Measurements from ENCODE around the gene SMAP1.
"Not testable (repeated sequence)": the region's sequence is repeated elsewhere in the genome, so short reads cannot be mapped to it uniquely, and the experiment has no call there.

SMAP1 gene

GRCh38 chr6:70684794-70685493, 17.3 kb downstream of the SMAP1 start:
- DNase-seq, result no peak

- no peak for DNase-seq
These were observed 18.0 kb downstream of the SMAP1 start for GRCh38 chr6:70685494-70686180.

DNA sequence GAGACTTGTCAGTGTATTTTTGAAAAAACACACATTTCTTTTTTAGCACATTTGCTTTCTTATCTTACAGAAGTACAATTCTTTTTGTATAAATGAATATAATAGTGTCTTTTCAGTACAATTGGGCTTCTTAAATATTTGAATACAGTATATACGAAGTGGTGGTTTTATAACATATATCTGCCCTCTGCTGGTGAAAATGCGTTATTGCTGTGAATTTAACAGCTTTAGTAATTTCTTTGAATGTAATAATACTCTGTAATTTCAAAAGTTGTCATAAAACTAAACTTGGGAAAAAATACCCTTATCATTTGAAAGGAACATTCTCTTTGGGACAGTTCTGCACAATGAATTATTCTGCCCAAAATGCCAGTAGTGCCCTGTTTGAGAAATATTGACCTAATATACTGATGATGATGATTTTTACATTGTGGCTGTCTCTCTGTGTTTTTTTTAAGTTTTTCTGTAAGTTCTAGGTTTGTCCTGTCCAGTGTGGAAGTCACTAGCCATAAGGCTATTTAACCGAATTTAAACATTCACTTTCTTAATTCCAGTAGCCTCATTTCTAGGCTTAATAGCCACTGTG, 19.0 kb downstream of the SMAP1 start:
- DNase-seq, result peak; percentile 42

DNA sequence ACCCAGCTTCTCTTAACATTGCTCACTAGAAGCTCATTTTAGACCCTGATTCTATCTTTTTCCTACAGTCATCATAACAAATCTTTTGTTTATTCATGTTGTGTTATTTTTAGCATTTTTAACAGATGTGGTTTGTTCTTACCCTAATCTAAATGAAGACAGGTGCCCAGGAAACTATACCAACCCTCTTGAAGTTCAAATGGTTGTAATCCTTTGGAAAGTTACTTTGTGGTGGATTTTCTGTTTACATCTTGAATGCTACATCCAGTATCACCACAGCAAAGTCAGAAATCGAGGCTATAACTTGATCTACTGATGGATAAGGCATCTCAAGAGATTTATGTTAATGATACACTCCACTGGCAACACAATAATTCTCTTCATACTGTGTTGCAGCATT, 26.2 kb downstream of the SMAP1 start:
- no peak for DNase-seq

- DNase-seq, result no peak
These were observed 26.7 kb downstream of the SMAP1 start for GRCh38 chr6:70694371-70694770.

DNA sequence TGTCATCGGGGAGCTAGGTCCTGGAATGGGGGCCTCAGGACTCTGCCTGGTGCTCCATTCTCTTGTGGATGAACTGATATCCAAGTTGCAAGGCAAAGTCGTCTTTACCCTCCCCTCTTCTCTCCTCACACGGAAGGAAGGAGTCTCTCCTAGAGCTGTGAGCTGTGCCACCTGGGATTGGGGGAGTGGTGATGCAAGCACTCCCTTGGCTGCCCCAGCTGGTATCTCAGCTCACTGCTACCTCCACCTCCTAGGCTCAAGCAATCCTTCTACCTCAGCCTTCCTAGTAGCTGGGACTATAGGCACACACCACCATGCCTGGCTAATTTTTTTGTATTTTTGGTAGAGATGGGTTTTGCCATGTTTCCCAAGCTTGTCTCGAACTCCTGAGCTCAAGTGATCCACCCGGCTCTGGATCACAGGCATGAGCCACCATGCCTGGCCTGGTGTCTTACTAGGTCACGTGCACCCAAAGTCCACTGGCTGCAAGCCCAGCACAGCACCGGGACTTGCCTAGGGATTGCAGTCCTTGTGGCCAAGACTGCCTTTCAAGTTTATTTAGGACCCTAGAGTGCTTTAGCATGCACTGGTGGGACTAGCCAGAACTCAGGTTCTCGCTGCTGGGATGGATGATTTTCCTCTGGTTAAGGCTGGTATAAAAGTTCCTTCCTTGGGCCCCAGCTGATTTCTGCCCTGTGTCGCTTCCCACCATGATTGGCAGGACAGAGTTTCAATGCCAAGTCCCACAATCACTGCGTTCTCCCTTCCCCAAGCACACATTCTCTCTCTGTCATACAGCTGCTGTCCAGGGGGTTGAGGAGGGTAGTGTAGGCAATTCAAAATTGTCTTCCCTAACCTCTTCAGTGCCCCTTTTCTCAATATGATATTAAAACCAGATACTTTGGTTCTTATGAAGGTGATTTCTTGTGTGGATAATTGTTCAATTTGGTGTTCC, 33.5 kb downstream of the SMAP1 start:
- DNase-seq, result no peak

DNA sequence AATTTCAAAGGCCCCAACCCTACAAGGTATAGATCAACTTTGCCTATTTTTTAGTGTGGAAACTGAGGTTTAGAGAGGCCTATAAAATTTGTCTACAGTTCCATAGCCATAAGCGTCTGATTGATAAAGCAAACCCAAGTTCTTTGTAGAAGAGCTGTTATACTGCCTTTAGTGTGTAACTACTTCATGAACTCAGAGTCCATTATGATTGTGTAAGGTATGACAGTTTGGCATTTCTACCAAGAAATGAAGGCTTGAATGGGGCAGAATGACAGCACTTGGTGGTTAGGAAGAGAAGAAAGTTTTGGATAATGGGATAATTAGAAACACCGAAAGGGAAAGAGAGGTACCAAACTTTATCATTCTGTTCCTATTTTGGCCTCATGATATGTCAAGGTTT, 38.1 kb downstream of the SMAP1 start:
- DNase-seq, result no peak

- DNase-seq, result peak; percentile 49
These were observed 38.9 kb downstream of the SMAP1 start for GRCh38 chr6:70706491-70707123.

GRCh38 chr6:70707893-70708292, 40.2 kb downstream of the SMAP1 start:
- no peak for DNase-seq

DNA sequence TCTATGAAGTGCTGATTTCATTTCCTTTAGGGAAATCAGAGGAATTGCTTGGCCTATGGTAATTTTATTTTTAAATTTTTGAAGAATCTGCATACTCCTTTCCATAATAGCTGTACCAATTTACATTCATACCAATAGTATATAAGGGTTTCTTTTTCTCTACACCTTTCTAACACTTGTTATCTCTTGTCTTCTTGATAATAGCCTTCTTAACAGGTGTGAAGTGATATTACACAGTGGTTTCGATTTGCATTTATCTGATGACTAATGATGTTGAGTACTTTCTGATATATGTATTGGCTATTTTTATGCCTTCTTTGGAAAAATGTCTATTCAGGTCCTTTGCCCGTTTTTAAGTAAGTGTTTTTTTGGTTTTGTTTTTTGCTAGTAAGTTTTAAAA, 40.8 kb downstream of the SMAP1 start:
- no peak for DNase-seq

DNA sequence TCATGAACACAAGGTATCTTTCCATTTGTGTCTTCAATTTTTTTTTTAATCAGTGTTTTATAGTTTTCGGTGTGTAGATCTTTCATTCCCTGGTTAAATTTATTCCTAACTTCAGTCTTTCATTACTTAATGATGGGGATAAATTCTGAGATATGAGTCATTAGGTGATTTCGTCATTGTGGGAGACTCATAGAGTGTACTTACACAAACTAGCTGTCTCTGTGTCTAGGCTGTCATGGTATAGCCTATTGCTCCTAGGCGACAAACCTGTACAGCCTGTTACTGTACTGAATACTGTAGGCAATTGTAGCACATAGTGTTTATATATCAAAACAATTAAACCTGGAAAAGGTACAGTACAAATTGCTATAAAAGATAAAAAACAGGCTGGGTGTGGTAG, 42.1 kb downstream of the SMAP1 start:
- peak; percentile 80 for DNase-seq

- DNase-seq, result no peak
These were observed 47.1 kb downstream of the SMAP1 start for GRCh38 chr6:70714716-70715257.

- no peak for DNase-seq
These were observed 49.5 kb downstream of the SMAP1 start for GRCh38 chr6:70717038-70717801.

DNA sequence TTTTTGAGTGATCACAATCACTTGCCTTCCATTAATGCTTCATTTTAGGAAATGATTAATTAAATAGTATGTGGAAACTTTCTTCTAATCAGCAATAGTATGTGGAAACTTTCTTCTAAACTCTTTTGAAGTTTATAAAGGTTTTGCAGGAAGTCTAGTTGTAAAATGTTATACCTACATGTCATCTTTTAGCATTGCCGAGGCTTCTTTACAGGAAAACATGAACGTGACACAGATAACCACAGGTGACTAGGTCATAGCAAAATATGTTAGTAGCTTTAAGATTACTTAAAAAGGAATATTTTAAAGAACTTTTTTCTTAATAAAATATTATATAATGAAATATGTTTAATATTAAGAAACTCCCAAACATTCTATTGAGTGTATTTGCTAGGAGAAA, 56.8 kb downstream of the SMAP1 start:
- no peak for DNase-seq

DNA sequence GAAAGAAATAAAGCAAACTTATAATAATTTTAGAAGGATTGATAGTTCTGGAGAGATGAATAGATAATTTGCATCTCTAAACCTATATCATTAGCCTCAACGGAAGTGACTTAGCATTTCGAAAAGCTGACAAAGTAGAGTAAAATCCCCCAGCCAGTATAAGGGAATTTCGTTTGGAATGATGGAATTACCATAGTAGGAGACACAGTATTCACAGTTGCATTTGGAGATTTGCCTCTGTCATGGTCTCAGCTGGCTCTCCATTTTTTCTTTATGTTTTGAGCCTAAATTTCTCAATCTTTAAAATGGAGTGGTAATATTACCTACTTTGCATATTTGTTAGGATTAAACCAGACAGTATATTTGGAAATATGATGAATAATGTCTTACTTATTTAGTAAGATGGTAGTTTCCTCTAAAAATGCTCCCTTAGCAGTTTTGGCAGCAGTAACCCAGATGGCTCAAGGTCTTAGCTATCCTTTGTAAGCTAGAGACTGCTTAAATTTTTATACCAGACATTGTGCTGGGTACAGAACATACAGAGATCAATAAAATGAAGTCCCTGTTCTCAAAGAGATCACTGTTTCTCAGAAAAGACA, 58.2 kb downstream of the SMAP1 start:
- DNase-seq, result peak; percentile 61

DNA sequence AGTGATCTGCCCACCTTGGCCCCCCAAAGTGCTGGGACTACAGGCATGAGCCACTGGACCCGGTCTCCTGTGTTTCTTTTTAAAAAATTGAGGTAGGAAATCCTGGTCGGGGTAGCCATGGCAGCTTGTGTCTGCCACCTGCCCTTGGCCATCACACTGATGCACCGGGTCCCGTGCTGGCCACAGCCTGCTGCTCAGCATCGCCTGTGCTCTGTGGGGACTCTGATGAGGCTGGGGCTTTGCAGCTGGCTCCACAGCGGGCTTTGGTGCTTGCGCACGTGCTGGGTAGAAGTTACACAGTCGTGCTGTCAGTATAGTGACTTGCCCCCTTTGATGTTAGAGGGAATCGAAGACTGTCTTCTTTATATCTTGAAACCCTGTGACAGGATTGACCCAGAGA, 66.7 kb downstream of the SMAP1 start:
- no peak for DNase-seq

DNA sequence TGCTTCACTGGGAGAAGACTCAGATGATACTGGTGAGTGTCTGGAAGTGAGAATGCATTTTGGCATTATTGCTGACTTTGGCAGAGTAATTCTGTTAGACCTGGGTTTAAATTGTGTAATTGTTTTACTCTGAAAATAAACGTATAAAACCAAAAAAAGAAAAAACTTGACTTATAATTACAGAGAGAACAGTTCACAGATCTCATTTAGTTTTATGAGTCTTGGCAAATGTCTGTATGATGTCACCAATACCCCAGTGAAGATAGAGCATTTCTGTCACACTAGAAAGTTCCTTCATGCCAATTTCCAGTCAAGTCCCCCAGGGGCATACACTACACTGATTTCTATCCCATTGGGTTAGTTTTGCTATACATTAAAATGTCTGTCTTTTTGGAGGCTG, 67.3 kb downstream of the SMAP1 start:
- no peak for DNase-seq

DNA sequence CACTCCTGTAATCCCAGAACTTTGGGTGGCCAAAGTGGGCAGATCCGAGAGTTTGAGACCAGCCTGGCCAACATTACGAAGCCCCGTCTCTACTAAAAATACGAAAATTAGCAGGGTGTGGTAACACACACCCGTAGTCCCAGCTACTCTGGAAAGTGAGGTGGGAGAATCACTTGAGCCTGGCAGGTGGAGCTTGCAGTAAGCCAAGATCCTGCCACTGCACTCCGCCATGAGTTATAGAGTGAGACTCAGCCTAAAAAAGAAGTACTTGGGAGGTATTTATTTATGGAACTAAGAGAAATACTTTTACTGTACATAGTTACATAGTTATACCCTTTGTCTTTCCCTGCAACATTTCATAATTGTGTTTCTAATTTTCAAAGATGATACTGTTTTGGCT, 67.8 kb downstream of the SMAP1 start:
- no peak for DNase-seq

GRCh38 chr6:70738028-70738427, 70.3 kb downstream of the SMAP1 start:
- DNase-seq, result no peak

DNA sequence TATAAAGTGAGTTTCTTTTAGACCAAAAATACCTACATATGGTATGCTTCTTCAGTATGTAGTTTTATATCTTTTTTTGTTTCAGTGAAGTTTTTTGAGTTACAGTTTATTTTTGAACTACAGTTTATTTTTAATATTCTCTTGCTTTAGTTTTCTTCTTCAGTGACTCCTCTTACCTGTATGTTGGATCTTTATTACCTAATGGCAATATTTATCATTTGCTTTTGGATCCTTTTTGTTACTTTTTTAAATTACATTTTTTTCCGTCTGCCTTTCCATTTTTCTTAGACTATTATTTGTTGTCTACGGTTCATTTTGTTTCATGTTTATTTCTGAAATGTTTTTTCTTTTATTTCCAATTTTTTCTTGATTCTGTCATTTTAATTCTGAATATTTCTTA, 71.9 kb downstream of the SMAP1 start:
- DNase-seq, result no peak

GRCh38 chr6:70740746-70741145, 73.1 kb downstream of the SMAP1 start:
- DNase-seq, result not testable (repeated sequence)
